A549 (cell line): ENCODE results near the gene NCOA3. TPM values are rescaled to one million over a fixed set of nuclear protein-coding genes. Genes with fewer than 3 reads are reported as not detected.

Experiments used
- ATAC-seq, 2 experiments: fragments of 200-7000 bp in 1 of 2; fragments of >200 bp in 1 of 2; cut with Nextera tagmentation in 1 of 2; cut with Tn5 transposase in 1 of 2; 3 replicates each; pipeline versions ENCODE4 v1.8.0 to v1.9.1; 2018 to 2020; ENCODE audit warnings: mild to moderate bottlenecking in 1 of 2, moderate library complexity in 1 of 2
- CTCF ChIA-PET: fragments of 300-600 bp; sonication (Branson Sonifier 250); formaldehyde crosslinking; extraction: SDS; loops from one replicate; lab custom pipeline; 2021; ENCODE audit warnings: antibody characterized with exemption, inconsistent platforms; lab: Yijun Ruan, JAX
- POLR2A ChIA-PET: fragments of 350-600 bp; formaldehyde crosslinking; extraction: SDS; loops from one replicate; lab custom pipeline; 2021; ENCODE audit warnings: antibody characterized with exemption, inconsistent platforms; lab: Yijun Ruan, JAX
- DNase-seq, 2 experiments: peaks; one replicate each; pipeline versions ENCODE4 v3.0.0 to v3.0.0-alpha.2; 2011 to 2016; ENCODE audit warnings: low read depth in 1 of 2, low spot score in 1 of 2
- FAIRE-seq: peaks from 2 replicates; lab custom pipeline; 2011; peaks lifted over from hg19 to GRCh38; lab: Jason Lieb, UNC
- H3K27ac ChIP-seq, 2 experiments: fragments of >200 bp; sonication (Bioruptor Twin); formaldehyde crosslinking; 3 replicates each; pipeline ENCODE4 v1.5.1; 2016 to 2017
- H3K4me1 ChIP-seq: fragments of >200 bp; sonication (Bioruptor Twin); formaldehyde crosslinking; 3 replicates; pipeline ENCODE4 v1.6.1; 2016
- H3K4me2 ChIP-seq: fragments of >200 bp; sonication (Bioruptor Twin); formaldehyde crosslinking; 3 replicates; pipeline ENCODE4 v1.6.1; 2016
- H3K4me3 ChIP-seq: fragments of >200 bp; sonication (Bioruptor Twin); formaldehyde crosslinking; 3 replicates; pipeline ENCODE4 v1.5.1; 2016
- H3K9me3 ChIP-seq: fragments of >200 bp; sonication (Bioruptor Twin); formaldehyde crosslinking; 3 replicates; pipeline ENCODE4 v1.6.1; 2016
- BHLHE40 ChIP-seq: IDR thresholded peaks from 2 replicates; pipeline ENCODE4 v1.6.1; 2012; ENCODE audit warnings: low read depth, low read length, inconsistent platforms
- CBX2 ChIP-seq: fragments of 200-600 bp; sonication (generic); IDR thresholded peaks from 2 replicates; pipeline ENCODE4 v1.6.1; 2016; ENCODE audit warnings: low read depth, mild to moderate bottlenecking, borderline replicate concordance
- CBX8 ChIP-seq: fragments of 200-600 bp; sonication (generic); IDR thresholded peaks from 2 replicates; pipeline ENCODE4 v1.6.1; 2016
- CEBPB ChIP-seq, 2 experiments: fragments of >200 bp in 1 of 2; sonication (Bioruptor Twin) in 1 of 2; formaldehyde crosslinking in 1 of 2; IDR thresholded peaks; 2 replicates each; pipeline ENCODE4 v1.6.1; 2012 to 2016
- CHD2 ChIP-seq: fragments of 150-350 bp; IDR thresholded peaks from 2 replicates; pipeline ENCODE4 v1.6.1; 2014; ENCODE audit warnings: low read length; ENCODE audit not compliant: partially characterized antibody
- CHD4 ChIP-seq: fragments of 200-600 bp; sonication (generic); IDR thresholded peaks from 2 replicates; pipeline ENCODE4 v1.6.1; 2016; ENCODE audit warnings: antibody characterized with exemption, mild to moderate bottlenecking, borderline replicate concordance
- E2F6 ChIP-seq: IDR thresholded peaks from 2 replicates; pipeline ENCODE4 v1.6.1; 2012; ENCODE audit warnings: low read depth, borderline replicate concordance
- EHMT2 ChIP-seq: fragments of 200-600 bp; sonication (generic); IDR thresholded peaks from 2 replicates; pipeline ENCODE4 v1.6.1; 2016; ENCODE audit warnings: antibody characterized with exemption, low read depth, mild to moderate bottlenecking, moderate library complexity
- EP300 ChIP-seq, 2 experiments: fragments of >200 bp; sonication (Bioruptor Twin); formaldehyde crosslinking; IDR thresholded peaks; 2 replicates in 1 of 2; 3 replicates in 1 of 2; pipeline ENCODE4 v1.6.1; 2016 to 2017
- FOSL2 ChIP-seq, 2 experiments: fragments of 450-650 bp in 1 of 2; fragments of >200 bp in 1 of 2; sonication (Bioruptor Twin) in 1 of 2; formaldehyde crosslinking; IDR thresholded peaks; 2 replicates each; pipeline versions ENCODE4 v1.5.0 to v1.6.1; 2016 to 2020; ENCODE audit warnings: mild to moderate bottlenecking in 1 of 2, moderate library complexity in 1 of 2
- FOXS1 ChIP-seq: fragments of 250-450 bp; sonication (Bioruptor Pico); IDR thresholded peaks from 2 replicates; pipeline ENCODE4 v1.5.0; 2020; ENCODE audit warnings: mild to moderate bottlenecking, moderate library complexity
- GATA3 ChIP-seq: IDR thresholded peaks from 2 replicates; pipeline ENCODE4 v1.6.1; 2012; ENCODE audit warnings: borderline replicate concordance
- HOXB5 ChIP-seq: fragments of 250-450 bp; sonication (Bioruptor Pico); IDR thresholded peaks from 2 replicates; pipeline ENCODE4 v1.5.0; 2020; ENCODE audit warnings: mild to moderate bottlenecking, moderate library complexity
- JUN ChIP-seq, 2 experiments: fragments of >200 bp; sonication (Bioruptor Twin); formaldehyde crosslinking; IDR thresholded peaks; 2 replicates in 1 of 2; 3 replicates in 1 of 2; pipeline ENCODE4 v1.6.1; 2016 to 2017
- JUNB ChIP-seq: fragments of >200 bp; sonication (Bioruptor Twin); formaldehyde crosslinking; IDR thresholded peaks from 2 replicates; pipeline ENCODE4 v1.6.1; 2016
- KDM1A ChIP-seq: fragments of 200-600 bp; sonication (generic); IDR thresholded peaks from 2 replicates; pipeline ENCODE4 v1.6.1; 2016; ENCODE audit warnings: low read depth, mild to moderate bottlenecking
- MYC ChIP-seq: IDR thresholded peaks from 2 replicates; pipeline ENCODE4 v1.6.1; 2012; ENCODE audit warnings: mild to moderate bottlenecking, inconsistent platforms, low read length, improper control_type of control experiment, borderline replicate concordance
- NPAS2 ChIP-seq: fragments of 250-450 bp; sonication (Bioruptor Pico); IDR thresholded peaks from 2 replicates; pipeline ENCODE4 v1.8.0; 2022; ENCODE audit warnings: mild to moderate bottlenecking, moderate library complexity, borderline replicate concordance
- NR3C1 ChIP-seq: fragments of >200 bp; sonication (Bioruptor Twin); formaldehyde crosslinking; IDR thresholded peaks from 3 replicates; pipeline ENCODE4 v1.6.1; 2017
- PHF8 ChIP-seq: fragments of 200-600 bp; sonication (generic); IDR thresholded peaks from 2 replicates; pipeline ENCODE4 v1.6.1; 2016; ENCODE audit warnings: low read depth, mild to moderate bottlenecking, antibody characterized with exemption, moderate library complexity, borderline replicate concordance
- POLR2A ChIP-seq: IDR thresholded peaks from 2 replicates; pipeline ENCODE4 v1.6.1; 2012; ENCODE audit warnings: mild to moderate bottlenecking, low read length
- POLR2AphosphoS2 ChIP-seq: conservative IDR thresholded peaks from 2 replicates; pipeline ENCODE4 v1.6.1; 2012; ENCODE audit warnings: low read length, improper control_type of control experiment, inconsistent platforms
- RARB ChIP-seq: fragments of 250-450 bp; sonication (Bioruptor Pico); IDR thresholded peaks from 2 replicates; pipeline ENCODE4 v1.8.0; 2021; ENCODE audit warnings: mild to moderate bottlenecking, moderate library complexity
- RCOR1 ChIP-seq: fragments of 150-350 bp; IDR thresholded peaks from 2 replicates; pipeline ENCODE4 v1.6.1; 2014; ENCODE audit warnings: antibody characterized with exemption, low read length, low read depth
- RFX5 ChIP-seq: fragments of 450-650 bp; IDR thresholded peaks from 2 replicates; pipeline ENCODE4 v1.7.1; 2014; ENCODE audit warnings: antibody characterized with exemption, mild to moderate bottlenecking, moderate library complexity
- SMC3 ChIP-seq: fragments of >200 bp; sonication (Bioruptor Twin); formaldehyde crosslinking; IDR thresholded peaks from 3 replicates; pipeline ENCODE4 v1.6.1; 2018; ENCODE audit warnings: inconsistent platforms
- SREBF2 ChIP-seq: fragments of 450-650 bp; IDR thresholded peaks from 2 replicates; pipeline ENCODE4 v1.6.1; 2014; ENCODE audit warnings: mild to moderate bottlenecking, moderate library complexity
- ZC3H11A ChIP-seq: fragments of 450-650 bp; IDR thresholded peaks from 2 replicates; pipeline ENCODE4 v1.6.1; 2014; ENCODE audit warnings: antibody characterized with exemption, mild to moderate bottlenecking
- ZFP36 ChIP-seq: fragments of 450-650 bp; IDR thresholded peaks from 2 replicates; pipeline ENCODE4 v1.6.1; 2014; ENCODE audit warnings: borderline replicate concordance; ENCODE audit not compliant: partially characterized antibody
- ZSCAN20 ChIP-seq: fragments of 250-450 bp; sonication (Bioruptor Pico); IDR thresholded peaks from 2 replicates; pipeline ENCODE4 v1.8.0; 2022; ENCODE audit warnings: mild to moderate bottlenecking, moderate library complexity
- WGBS: methylation state at CpG from one replicate; pipeline ENCODE4 v1.1.6; 2017; ENCODE audit errors: missing lambda C conversion rate; 5-methylcytosine and 5-hydroxymethylcytosine counted together
- polyA plus RNA-seq, 4 experiments: library from polyadenylated mRNA; depleted of rRNA in 3 of 4; stranded (reverse); fragments of >200 nt; fragmentation: RNase III in 1 of 4; extraction: RNeasy Plus Mini Kit Qiagen cat#74134 plus additional on column Dnase treatment in 1 of 4; gene quantifications; 2 replicates in 3 of 4; 3 replicates in 1 of 4; pipeline ENCODE4 v1.2.3, GENCODE V29; 2011 to 2017
- TF ChIP-seq, protein P1 (sequence below): fragments of 200-600 bp; sonication (generic); IDR thresholded peaks from 2 replicates; pipeline ENCODE4 v1.6.1; 2016; ENCODE audit warnings: antibody characterized with exemption, mild to moderate bottlenecking, moderate library complexity
- TF ChIP-seq, protein P2 (sequence below): fragments of >200 bp; sonication (Bioruptor Twin); formaldehyde crosslinking; IDR thresholded peaks from 2 replicates; pipeline ENCODE4 v1.6.1; 2016
- TF ChIP-seq, protein P3 (sequence below): IDR thresholded peaks from 2 replicates; pipeline ENCODE4 v1.6.1; 2012
- TF ChIP-seq, protein P4 (sequence below): fragments of >200 bp; sonication (Bioruptor Twin); formaldehyde crosslinking; IDR thresholded peaks from 3 replicates; pipeline ENCODE4 v1.5.1; 2016
- TF ChIP-seq, protein P5 (sequence below): fragments of >200 bp; sonication (Bioruptor Twin); formaldehyde crosslinking; IDR thresholded peaks from 3 replicates; pipeline ENCODE4 v1.6.1; 2016

The NCOA3 gene
- polyA plus RNA-seq, 2 of the 4 experiments (the other 2 are of a cell fraction) = 42.9 to 136 TPM

DNA sequence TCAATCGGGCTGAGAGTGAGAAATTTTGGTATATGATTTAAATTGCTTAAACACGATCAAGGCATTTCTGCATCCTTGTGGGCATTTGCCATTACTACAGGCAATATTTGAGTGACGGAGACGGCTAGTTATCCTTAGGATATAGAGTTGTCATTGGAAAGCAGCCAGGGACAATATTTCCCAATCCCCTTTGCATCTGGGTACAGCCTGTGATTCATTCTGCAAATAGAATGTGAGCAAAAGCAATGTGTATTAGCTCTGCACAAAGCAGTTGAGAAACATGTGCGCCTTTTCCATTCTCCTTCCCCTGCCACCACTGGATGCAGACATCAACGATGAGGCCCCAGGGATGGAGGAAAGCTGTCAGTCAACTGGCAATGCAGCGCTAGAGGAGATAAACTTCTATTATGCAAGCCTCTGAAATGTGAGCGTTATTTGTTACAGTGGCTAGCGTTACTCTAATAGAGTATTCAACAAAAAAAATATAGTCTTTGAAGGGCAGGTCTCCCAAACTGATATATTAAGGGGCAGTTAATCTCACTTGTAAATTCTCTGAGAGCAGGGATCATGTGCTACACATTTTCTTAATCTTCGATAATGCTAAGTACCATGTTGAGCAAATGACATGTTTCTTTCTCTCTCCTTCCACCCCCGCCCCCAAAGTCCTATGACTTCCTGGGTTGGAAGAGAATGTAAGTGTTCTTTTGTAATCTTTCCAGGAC lies 37.1 kb upstream of the NCOA3 start:
- 2% methylated on average over 11 of the region's 11 CpGs for WGBS
- peak; percentile 97 to 99 for DNase-seq
- peak; percentile 97 to 98 for ATAC-seq
- FAIRE-seq = peak; percentile 90
- CTCF ChIA-PET = interaction anchor here (0.6 to 3.5 kb wide), 13 partner anchors 11 to 81 kb away, joined by 3 to 21 read pairs (median 4); partner anchors contain the start of gene NCOA3
- H3K4me2 ChIP-seq = peak overlapping the region; percentile 81
- H3K9me3 ChIP-seq = no peaks in the 10 kb centered on the region
- peaks cover 46% of the 10 kb centered on the region for H3K4me1 ChIP-seq
- POLR2A ChIA-PET = interaction anchor here (0.5 to 1.1 kb wide), 5 partner anchors 12 to 112 kb away, joined by 3 to 21 read pairs (median 3); partner anchors contain the start of gene NCOA3
- H3K4me3 ChIP-seq = no peak overlapping the region
- H3K27ac ChIP-seq = peak overlapping the region; percentile 88 to 95
- TF ChIP-seq, protein P1, sequence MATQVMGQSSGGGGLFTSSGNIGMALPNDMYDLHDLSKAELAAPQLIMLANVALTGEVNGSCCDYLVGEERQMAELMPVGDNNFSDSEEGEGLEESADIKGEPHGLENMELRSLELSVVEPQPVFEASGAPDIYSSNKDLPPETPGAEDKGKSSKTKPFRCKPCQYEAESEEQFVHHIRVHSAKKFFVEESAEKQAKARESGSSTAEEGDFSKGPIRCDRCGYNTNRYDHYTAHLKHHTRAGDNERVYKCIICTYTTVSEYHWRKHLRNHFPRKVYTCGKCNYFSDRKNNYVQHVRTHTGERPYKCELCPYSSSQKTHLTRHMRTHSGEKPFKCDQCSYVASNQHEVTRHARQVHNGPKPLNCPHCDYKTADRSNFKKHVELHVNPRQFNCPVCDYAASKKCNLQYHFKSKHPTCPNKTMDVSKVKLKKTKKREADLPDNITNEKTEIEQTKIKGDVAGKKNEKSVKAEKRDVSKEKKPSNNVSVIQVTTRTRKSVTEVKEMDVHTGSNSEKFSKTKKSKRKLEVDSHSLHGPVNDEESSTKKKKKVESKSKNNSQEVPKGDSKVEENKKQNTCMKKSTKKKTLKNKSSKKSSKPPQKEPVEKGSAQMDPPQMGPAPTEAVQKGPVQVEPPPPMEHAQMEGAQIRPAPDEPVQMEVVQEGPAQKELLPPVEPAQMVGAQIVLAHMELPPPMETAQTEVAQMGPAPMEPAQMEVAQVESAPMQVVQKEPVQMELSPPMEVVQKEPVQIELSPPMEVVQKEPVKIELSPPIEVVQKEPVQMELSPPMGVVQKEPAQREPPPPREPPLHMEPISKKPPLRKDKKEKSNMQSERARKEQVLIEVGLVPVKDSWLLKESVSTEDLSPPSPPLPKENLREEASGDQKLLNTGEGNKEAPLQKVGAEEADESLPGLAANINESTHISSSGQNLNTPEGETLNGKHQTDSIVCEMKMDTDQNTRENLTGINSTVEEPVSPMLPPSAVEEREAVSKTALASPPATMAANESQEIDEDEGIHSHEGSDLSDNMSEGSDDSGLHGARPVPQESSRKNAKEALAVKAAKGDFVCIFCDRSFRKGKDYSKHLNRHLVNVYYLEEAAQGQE = no peak
- TF ChIP-seq HOXB5 (CRISPR knock-in tag) = no peak
- TF ChIP-seq RARB (CRISPR knock-in tag) = no peak
- TF ChIP-seq ZFP36 = no peak
- no peak for TF ChIP-seq RCOR1
- TF ChIP-seq EP300 (IDR thresholded peaks at IDR 0.05) = peak; percentile 93 to 96
- TF ChIP-seq CBX8 = no peak
- peak; percentile 98 for TF ChIP-seq JUNB
- TF ChIP-seq PHF8 = no peak
- TF ChIP-seq FOXS1 (CRISPR knock-in tag) = peak; percentile 56; the same call in 1 of the 2 replicates
- TF ChIP-seq CEBPB (IDR thresholded peaks at IDR 0.05) = peak; percentile 99 to 100
- TF ChIP-seq POLR2A = no peak
- TF ChIP-seq CHD4 = no peak
- no peak for TF ChIP-seq KDM1A
- peak; percentile 97 for TF ChIP-seq FOSL2 (IDR thresholded peaks at IDR 0.05)
- TF ChIP-seq FOSL2 (CRISPR knock-in tag; IDR thresholded peaks at IDR 0.05) = peak; percentile 99
- TF ChIP-seq SREBF2 = no peak
- TF ChIP-seq RFX5 = no peak
- TF ChIP-seq SMC3 = peak; percentile 86
- no peak for TF ChIP-seq BHLHE40
- peak; percentile 98 to 99 for TF ChIP-seq JUN (IDR thresholded peaks at IDR 0.05)
- no peak for TF ChIP-seq POLR2AphosphoS2
- TF ChIP-seq, protein P2, sequence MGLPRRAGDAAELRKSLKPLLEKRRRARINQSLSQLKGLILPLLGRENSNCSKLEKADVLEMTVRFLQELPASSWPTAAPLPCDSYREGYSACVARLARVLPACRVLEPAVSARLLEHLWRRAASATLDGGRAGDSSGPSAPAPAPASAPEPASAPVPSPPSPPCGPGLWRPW = peak; percentile 96
- TF ChIP-seq, protein P3, sequence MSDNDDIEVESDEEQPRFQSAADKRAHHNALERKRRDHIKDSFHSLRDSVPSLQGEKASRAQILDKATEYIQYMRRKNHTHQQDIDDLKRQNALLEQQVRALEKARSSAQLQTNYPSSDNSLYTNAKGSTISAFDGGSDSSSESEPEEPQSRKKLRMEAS = peak; percentile 99
- TF ChIP-seq, protein P4, sequence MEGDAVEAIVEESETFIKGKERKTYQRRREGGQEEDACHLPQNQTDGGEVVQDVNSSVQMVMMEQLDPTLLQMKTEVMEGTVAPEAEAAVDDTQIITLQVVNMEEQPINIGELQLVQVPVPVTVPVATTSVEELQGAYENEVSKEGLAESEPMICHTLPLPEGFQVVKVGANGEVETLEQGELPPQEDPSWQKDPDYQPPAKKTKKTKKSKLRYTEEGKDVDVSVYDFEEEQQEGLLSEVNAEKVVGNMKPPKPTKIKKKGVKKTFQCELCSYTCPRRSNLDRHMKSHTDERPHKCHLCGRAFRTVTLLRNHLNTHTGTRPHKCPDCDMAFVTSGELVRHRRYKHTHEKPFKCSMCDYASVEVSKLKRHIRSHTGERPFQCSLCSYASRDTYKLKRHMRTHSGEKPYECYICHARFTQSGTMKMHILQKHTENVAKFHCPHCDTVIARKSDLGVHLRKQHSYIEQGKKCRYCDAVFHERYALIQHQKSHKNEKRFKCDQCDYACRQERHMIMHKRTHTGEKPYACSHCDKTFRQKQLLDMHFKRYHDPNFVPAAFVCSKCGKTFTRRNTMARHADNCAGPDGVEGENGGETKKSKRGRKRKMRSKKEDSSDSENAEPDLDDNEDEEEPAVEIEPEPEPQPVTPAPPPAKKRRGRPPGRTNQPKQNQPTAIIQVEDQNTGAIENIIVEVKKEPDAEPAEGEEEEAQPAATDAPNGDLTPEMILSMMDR = no peak; the same call in 1 of the 3 replicates
- TF ChIP-seq MYC = peak; percentile 96
- TF ChIP-seq CHD2 = no peak
- no peak for TF ChIP-seq NPAS2 (CRISPR knock-in tag)
- TF ChIP-seq NR3C1 = peak; percentile 69; the same call in 1 of the 3 replicates
- peak; percentile 97 for TF ChIP-seq GATA3
- peak; percentile 71 for TF ChIP-seq E2F6
- no peak for TF ChIP-seq CBX2
- no peak for TF ChIP-seq EHMT2
- no peak for TF ChIP-seq ZSCAN20 (CRISPR knock-in tag)
- TF ChIP-seq ZC3H11A = no peak
- TF ChIP-seq, protein P5, sequence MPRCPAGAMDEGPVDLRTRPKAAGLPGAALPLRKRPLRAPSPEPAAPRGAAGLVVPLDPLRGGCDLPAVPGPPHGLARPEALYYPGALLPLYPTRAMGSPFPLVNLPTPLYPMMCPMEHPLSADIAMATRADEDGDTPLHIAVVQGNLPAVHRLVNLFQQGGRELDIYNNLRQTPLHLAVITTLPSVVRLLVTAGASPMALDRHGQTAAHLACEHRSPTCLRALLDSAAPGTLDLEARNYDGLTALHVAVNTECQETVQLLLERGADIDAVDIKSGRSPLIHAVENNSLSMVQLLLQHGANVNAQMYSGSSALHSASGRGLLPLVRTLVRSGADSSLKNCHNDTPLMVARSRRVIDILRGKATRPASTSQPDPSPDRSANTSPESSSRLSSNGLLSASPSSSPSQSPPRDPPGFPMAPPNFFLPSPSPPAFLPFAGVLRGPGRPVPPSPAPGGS = peak; percentile 98
